Lower leg skin (tissue), 4 donors: Measurements from ENCODE around the gene PCDH12. TPM values are rescaled to one million over a fixed set of nuclear protein-coding genes. Genes with fewer than 3 reads are reported as not detected.

Experiments
- DNase-seq, 2 donors: peaks; one replicate each; pipeline ENCODE4 v3.0.0-alpha.2; 2019; ENCODE audit warnings: low spot score in 2 of 2
- H3K4me3 ChIP-seq: fragments of 200-600 bp; sonication (generic); 2 replicates; pipeline ENCODE4 v1.5.1; 2017; ENCODE audit warnings: mild to moderate bottlenecking, low read depth; ENCODE audit not compliant: poor library complexity, severe bottlenecking
- CTCF ChIP-seq, 3 donors: fragments of 450-650 bp; IDR thresholded peaks; one replicate each; pipeline ENCODE4 v1.5.1; 2016; ENCODE audit warnings: antibody characterized with exemption in 3 of 3, mild to moderate bottlenecking in 3 of 3, moderate library complexity in 2 of 3
- POLR2A ChIP-seq, 2 donors: fragments of 450-650 bp; IDR thresholded peaks; one replicate each; pipeline ENCODE4 v1.6.1; 2016 to 2017; ENCODE audit warnings: antibody characterized with exemption in 2 of 2, mild to moderate bottlenecking in 1 of 2, moderate library complexity in 1 of 2
- WGBS, 2 donors: methylation state at CpG; one replicate each; pipeline ENCODE4 v1.1.5; 2018; 5-methylcytosine and 5-hydroxymethylcytosine counted together
- intact Hi-C: fragments of 100-400 bp; cut with DNase I; formaldehyde crosslinking; loops from one replicate; pipeline ENCODE4 v1.15.0; 2023; ENCODE audit warnings: low total_unique reads
- total RNA-seq, 4 donors: library from RNA; depleted of rRNA; stranded (reverse); fragments of >200 nt; gene quantifications; one replicate each; pipeline ENCODE4 v1.1.0, GENCODE V29; 2016

Gene PCDH12
- total RNA-seq, 4 donors from 2014 or later = 0.34 to 1.5 (median 0.54) TPM

DNA sequence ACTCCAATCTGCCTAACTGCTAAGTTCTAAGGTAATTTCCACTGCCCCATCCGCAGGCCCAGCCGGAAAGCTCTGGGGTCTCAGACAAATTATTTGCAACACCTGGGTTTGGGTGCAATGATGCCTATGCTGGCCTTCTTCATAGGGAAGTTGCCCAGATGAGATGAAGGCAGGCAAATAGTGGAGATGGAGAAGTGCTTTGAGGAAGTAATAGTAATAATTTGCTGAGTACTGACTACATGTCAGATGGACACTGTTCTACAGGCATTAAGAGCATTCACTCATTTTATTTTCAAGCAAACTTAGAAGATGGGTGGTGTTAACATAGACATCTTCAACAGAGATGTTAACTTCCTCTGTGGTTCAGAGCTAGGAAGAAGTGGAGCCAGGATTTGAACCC lies 3.8 kb downstream of the PCDH12 start:
- 73 to 83% methylated on average over 2 of the region's 2 CpGs for WGBS, 2 donors
- H3K4me3 ChIP-seq = no peak overlapping the region
- intact Hi-C loops = loop anchor here (10.0 kb wide), 1 partner anchor 69 kb away; no protein-coding TSS in a partner anchor
- TF ChIP-seq CTCF (IDR thresholded peaks at IDR 0.05) = no peak
- TF ChIP-seq POLR2A (IDR thresholded peaks at IDR 0.05) = no peak
- peak in 1 of 2 donors; percentile 50 for DNase-seq

DNA sequence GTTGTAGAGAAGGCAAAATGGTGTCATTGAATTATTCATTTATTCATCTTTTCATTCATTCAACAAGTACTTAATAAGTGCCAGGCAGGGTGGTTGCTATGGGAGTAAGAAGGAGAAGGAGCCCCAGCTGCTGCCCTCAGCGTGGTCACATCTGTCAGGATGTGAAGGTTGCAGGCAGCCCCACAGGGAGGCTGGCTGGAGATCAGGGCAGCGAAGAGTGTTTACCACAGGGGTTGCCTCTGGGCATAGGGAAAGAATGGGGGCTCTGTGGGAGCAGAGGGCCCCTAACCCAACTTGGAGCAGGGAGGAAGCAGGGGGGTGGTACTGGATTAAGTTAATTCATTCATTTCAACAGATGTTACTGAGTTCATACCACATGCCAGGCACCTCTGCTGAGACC lies 6.0 kb downstream of the PCDH12 start:
- 74 to 86% methylated on average over 2 of the region's 2 CpGs for WGBS, 2 donors
- DNase-seq = peak in 1 of 2 donors; percentile 46
- no peak overlapping the region for H3K4me3 ChIP-seq
- TF ChIP-seq POLR2A (IDR thresholded peaks at IDR 0.05) = no peak
- no peak for TF ChIP-seq CTCF (IDR thresholded peaks at IDR 0.05)
- intact Hi-C loops = loop anchor here (10.0 kb wide), 1 partner anchor 67 kb away; no protein-coding TSS in a partner anchor

GRCh38 chr5:141951332-141951781 lies 6.6 kb downstream of the PCDH12 start:
- intact Hi-C loops = loop anchor here (10.0 kb wide), 1 partner anchor 67 kb away; no protein-coding TSS in a partner anchor

DNA sequence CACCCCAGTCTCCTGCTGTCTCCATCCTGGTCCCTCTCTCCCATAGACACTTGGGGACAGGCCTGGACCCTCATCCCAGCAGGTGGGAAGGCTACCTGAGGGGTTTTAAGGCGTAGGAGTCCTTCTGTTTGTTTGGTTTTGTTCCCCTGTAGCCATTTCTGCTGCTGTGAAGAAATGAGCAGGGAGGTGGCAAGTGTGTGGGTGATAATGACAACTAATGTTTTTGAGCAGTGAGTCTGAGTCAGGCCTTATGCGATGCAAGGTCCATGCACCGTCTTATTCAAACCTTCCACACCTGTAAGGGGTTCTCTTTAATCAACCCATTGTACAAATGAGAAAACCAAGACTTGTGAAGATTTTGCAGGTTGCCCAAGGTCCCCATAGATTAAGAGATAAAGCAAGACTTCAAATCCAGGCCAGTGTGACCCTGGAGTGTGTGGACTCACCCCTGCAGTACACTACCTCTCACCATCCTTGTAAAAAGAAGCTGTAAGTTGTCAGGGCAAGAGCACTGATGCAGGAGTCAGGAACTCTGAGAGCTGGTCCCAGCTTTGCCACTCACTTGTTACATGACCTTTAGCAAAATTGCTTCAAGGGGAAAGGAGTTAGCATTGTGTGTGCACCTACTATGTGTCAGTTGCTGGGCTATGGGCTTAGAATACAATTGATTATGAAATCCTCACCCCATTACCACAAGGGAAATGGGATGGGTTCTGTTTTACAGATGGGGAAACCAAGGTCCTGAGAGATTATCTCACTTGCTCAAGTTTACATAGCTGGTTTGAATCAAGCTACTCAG lies 7.6 kb downstream of the PCDH12 start:
- 90% methylated on average over 3 of the region's 3 CpGs for WGBS, 2 donors
- intact Hi-C loops = loop anchor here (10.0 kb wide), 1 partner anchor 66 kb away; no protein-coding TSS in a partner anchor
- TF ChIP-seq POLR2A (IDR thresholded peaks at IDR 0.05) (no peak), CTCF (IDR thresholded peaks at IDR 0.05) (no peak)
- H3K4me3 ChIP-seq = no peak overlapping the region
- DNase-seq = peak in 1 of 2 donors; percentile 34

More at GRCh38 chr5:141951332-141951781, 6.6 kb downstream of the PCDH12 start:
- no peak for TF ChIP-seq CTCF (IDR thresholded peaks at IDR 0.05)
- TF ChIP-seq POLR2A (IDR thresholded peaks at IDR 0.05) = no peak
- 59 to 72% methylated on average over 9 of the region's 9 CpGs for WGBS, 2 donors
- DNase-seq = peak in 1 of 2 donors; percentile 74
- no peak overlapping the region for H3K4me3 ChIP-seq

DNA sequence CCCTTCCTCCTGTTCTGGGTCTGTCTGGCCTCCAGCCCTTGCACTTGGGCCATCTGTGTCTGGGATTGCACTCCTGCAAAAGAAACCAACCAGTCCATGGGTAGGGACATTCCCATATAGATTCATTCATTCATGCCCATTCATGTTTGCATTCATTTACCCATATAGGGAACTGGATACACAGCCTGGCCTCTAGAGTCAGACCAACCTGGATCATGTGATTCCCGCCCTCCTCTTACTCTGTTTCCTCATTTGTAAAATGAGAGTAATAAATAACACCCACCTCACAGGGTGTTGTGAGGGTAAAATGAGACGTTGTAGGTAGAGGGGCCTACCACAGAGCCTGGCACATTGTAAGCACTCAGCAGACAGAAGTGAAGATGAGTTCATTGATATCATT lies 8.5 kb downstream of the PCDH12 start:
- H3K4me3 ChIP-seq = no peak overlapping the region
- WGBS, 2 donors = 79 to 82% methylated on average over 2 of the region's 2 CpGs
- peak in 1 of 2 donors; percentile 58 for DNase-seq
- intact Hi-C loops = no loop called here
- TF ChIP-seq CTCF (IDR thresholded peaks at IDR 0.05) (no peak), POLR2A (IDR thresholded peaks at IDR 0.05) (no peak)
